WTC11 (cell line): ENCODE measurements around the gene C15orf39. TPM values are rescaled to one million over a fixed set of nuclear protein-coding genes. Genes with fewer than 3 reads are reported as not detected.

ENCODE experiments used
- ATAC-seq: fragments of 200-7000 bp; cut with Tn5 transposase; 2 replicates; pipeline ENCODE4 v1.10.0; 2021; ENCODE audit warnings: mild to moderate bottlenecking, moderate library complexity
- CTCF ChIA-PET: fragments of 300-600 bp; sonication (Branson Sonifier 250); formaldehyde crosslinking; loops from one replicate; lab custom pipeline; 2021; ENCODE audit warnings: antibody characterized with exemption; lab: Charles Lee
- POLR2A ChIA-PET: fragments of 350-600 bp; sonication (Branson Sonifier 250); formaldehyde crosslinking; loops from one replicate; lab custom pipeline; 2021; ENCODE audit warnings: antibody characterized with exemption; lab: Charles Lee
- DNase-seq: peaks from one replicate; pipeline ENCODE4 v3.0.0; 2021; ENCODE audit warnings: low spot score
- H3K27ac Mint-ChIP-seq: 2 replicates; pipeline ENCODE4 v1.8.0; 2021; ENCODE audit warnings: mixed read lengths
- H3K27me3 Mint-ChIP-seq: 2 replicates; pipeline ENCODE4 v1.8.0; 2021; ENCODE audit warnings: low read depth, mild to moderate bottlenecking, moderate library complexity, mixed read lengths
- H3K36me3 Mint-ChIP-seq: 2 replicates; pipeline ENCODE4 v1.8.0; 2021; ENCODE audit warnings: mixed read lengths
- H3K4me1 Mint-ChIP-seq: 2 replicates; pipeline ENCODE4 v1.8.0; 2022; ENCODE audit warnings: mixed read lengths
- H3K4me3 Mint-ChIP-seq: 2 replicates; pipeline ENCODE4 v1.8.0; 2021; ENCODE audit warnings: mild to moderate bottlenecking, moderate library complexity, mixed read lengths
- H3K9me3 Mint-ChIP-seq: 2 replicates; pipeline ENCODE4 v1.8.0; 2021; ENCODE audit warnings: mixed read lengths
- AFF4 ChIP-seq: sonication (generic); formaldehyde crosslinking; IDR thresholded peaks from 2 replicates; pipeline ENCODE4 v1.8.1; 2023; ENCODE audit warnings: mild to moderate bottlenecking, missing genetic modification reagents, borderline replicate concordance
- E2F1 ChIP-seq: sonication (generic); formaldehyde crosslinking; IDR thresholded peaks from 2 replicates; pipeline ENCODE4 v1.8.0; 2022; ENCODE audit warnings: mild to moderate bottlenecking, missing genetic modification reagents
- E2F4 ChIP-seq: sonication (generic); formaldehyde crosslinking; IDR thresholded peaks from 2 replicates; pipeline ENCODE4 v1.8.1; 2022; ENCODE audit warnings: low read depth, mild to moderate bottlenecking, moderate library complexity, missing genetic modification reagents, borderline replicate concordance
- HMGXB4 ChIP-seq: sonication (generic); formaldehyde crosslinking; IDR thresholded peaks from 2 replicates; pipeline ENCODE4 v1.8.1; 2023; ENCODE audit warnings: mild to moderate bottlenecking, moderate library complexity, missing genetic modification reagents
- MLX ChIP-seq: sonication (generic); formaldehyde crosslinking; IDR thresholded peaks from 2 replicates; pipeline ENCODE4 v1.8.1; 2023; ENCODE audit warnings: mild to moderate bottlenecking, missing genetic modification reagents, moderate library complexity
- NR1H2 ChIP-seq: sonication (generic); formaldehyde crosslinking; IDR thresholded peaks from 2 replicates; pipeline ENCODE4 v1.9.0; 2021; ENCODE audit warnings: mild to moderate bottlenecking, moderate library complexity, missing genetic modification reagents
- STAT6 ChIP-seq: sonication (generic); formaldehyde crosslinking; conservative IDR thresholded peaks from 2 replicates; pipeline ENCODE4 v1.8.1; 2023; ENCODE audit warnings: mild to moderate bottlenecking, low read depth, missing genetic modification reagents, moderate library complexity
- TEAD1 ChIP-seq: sonication (generic); formaldehyde crosslinking; IDR thresholded peaks from 2 replicates; pipeline ENCODE4 v1.8.0; 2022; ENCODE audit warnings: mild to moderate bottlenecking, missing genetic modification reagents
- USF1 ChIP-seq: sonication (generic); formaldehyde crosslinking; IDR thresholded peaks from 2 replicates; pipeline ENCODE4 v1.8.0; 2022; ENCODE audit warnings: mild to moderate bottlenecking, missing genetic modification reagents
- ZBTB43 ChIP-seq: sonication (generic); formaldehyde crosslinking; IDR thresholded peaks from 2 replicates; pipeline ENCODE4 v1.8.1; 2023; ENCODE audit warnings: mild to moderate bottlenecking, missing genetic modification reagents
- ZMAT4 ChIP-seq: fragments of 250-450 bp; sonication (Bioruptor Pico); IDR thresholded peaks from 2 replicates; pipeline ENCODE4 v1.9.0; 2021; ENCODE audit warnings: mild to moderate bottlenecking
- ZNF121 ChIP-seq: sonication (generic); formaldehyde crosslinking; IDR thresholded peaks from 2 replicates; pipeline ENCODE4 v1.8.0; 2023; ENCODE audit warnings: missing genetic modification reagents
- ZNF219 ChIP-seq: sonication (generic); formaldehyde crosslinking; IDR thresholded peaks from 2 replicates; pipeline ENCODE4 v1.8.0; 2023; ENCODE audit warnings: missing genetic modification reagents, mild to moderate bottlenecking, borderline replicate concordance
- ZNF671 ChIP-seq: fragments of 250-450 bp; sonication (Bioruptor Pico); IDR thresholded peaks from 2 replicates; pipeline ENCODE4 v1.8.0; 2021; ENCODE audit warnings: mild to moderate bottlenecking
- total RNA-seq: library from RNA; stranded (reverse); gene quantifications from 3 replicates; pipeline ENCODE4 v1.2.3, GENCODE V29; 2021

Gene C15orf39
- total RNA-seq, 1 experiment from 2014 or later = 52.8 TPM

GRCh38 chr15:75237316-75237982 is 35.8 kb downstream of the C15orf39 start (continued):
- TF ChIP-seq STAT6 (no peak), ZNF121 (CRISPR knock-in tag) (no peak)
- TF ChIP-seq, all 79 proteins: peak for 0

GRCh38 chr15:75238150-75238549 is 36.5 kb downstream of the C15orf39 start:
- DNase-seq = peak; percentile 7
- CTCF ChIA-PET = no interaction called here
- POLR2A ChIA-PET = no interaction called here

More at GRCh38 chr15:75238150-75238549, 36.5 kb downstream of the C15orf39 start:
- Mint-ChIP-seq H3K27me3 (peaks cover 20% of the 10 kb centered on the region), H3K4me1 (peaks cover 10% of the 10 kb centered on the region; the same call in 1 of the 2 replicates), H3K4me3 (no peak overlapping the region), H3K27ac (no peak overlapping the region), H3K36me3 (no peaks in the 10 kb centered on the region), H3K9me3 (no peaks in the 10 kb centered on the region)
- TF ChIP-seq HMGXB4 (CRISPR knock-in tag) (no peak), ZNF671 (CRISPR knock-in tag) (no peak), MLX (CRISPR knock-in tag) (no peak), E2F1 (no peak), NR1H2 (CRISPR knock-in tag) (no peak), ZBTB43 (CRISPR knock-in tag) (no peak), TEAD1 (CRISPR knock-in tag) (no peak), ZMAT4 (CRISPR knock-in tag) (no peak), USF1 (CRISPR knock-in tag) (no peak), E2F4 (CRISPR knock-in tag) (no peak), ZNF219 (CRISPR knock-in tag) (no peak), AFF4 (CRISPR knock-in tag) (no peak)
- no peak for ATAC-seq
